Naive thymus-derived CD8-positive, alpha-beta T cell (primary cell): ENCODE results near the gene SIGLEC1. TPM values are rescaled to one million over a fixed set of nuclear protein-coding genes. Genes with fewer than 3 reads are reported as not detected.

Experiments
- ATAC-seq, 2 donors: fragments of 150-1000 bp; cut with Tn5 transposase in 1 of 2; sonication (Bioruptor Pico), chemical (Tn5 transposase) in 1 of 2; 1 replicate in 1 of 2; 2 replicates in 1 of 2; pipeline ENCODE4 v1.10.0; 2021; ENCODE audit warnings: mild to moderate bottlenecking in 2 of 2, moderate library complexity in 2 of 2
- POLR2A ChIA-PET: fragments of 350-600 bp; sonication (Branson Sonifier 250); formaldehyde crosslinking; loops from one replicate; lab custom pipeline; 2021; ENCODE audit warnings: antibody characterized with exemption; lab: Charles Lee
- DNase-seq, 10 donors: peaks; one replicate each; pipeline versions ENCODE4 v3.0.0 to v3.0.0-alpha.2; 2020 to 2022
- H3K27ac Mint-ChIP-seq, 10 donors: one replicate each; pipeline ENCODE4 v1.8.0; 2020 to 2022; ENCODE audit warnings: mild to moderate bottlenecking in 10 of 10, mixed read lengths in 10 of 10, moderate library complexity in 4 of 10, inconsistent platforms in 1 of 10
- H3K27me3 Mint-ChIP-seq, 5 donors: one replicate each; pipeline ENCODE4 v1.8.0; 2021 to 2022; ENCODE audit warnings: mixed read lengths in 5 of 5
- H3K36me3 Mint-ChIP-seq, 3 donors: one replicate each; pipeline ENCODE4 v1.8.0; 2020 to 2022; ENCODE audit warnings: mixed read lengths in 3 of 3, mild to moderate bottlenecking in 2 of 3, inconsistent platforms in 1 of 3
- H3K4me1 Mint-ChIP-seq, 4 donors: one replicate each; pipeline ENCODE4 v1.8.0; 2021 to 2022; ENCODE audit warnings: mixed read lengths in 4 of 4
- H3K4me3 Mint-ChIP-seq, 10 donors: one replicate each; pipeline ENCODE4 v1.8.0; 2020 to 2022; ENCODE audit warnings: mild to moderate bottlenecking in 10 of 10, mixed read lengths in 10 of 10, moderate library complexity in 6 of 10, inconsistent platforms in 1 of 10
- H3K9me3 Mint-ChIP-seq, 9 donors: one replicate each; pipeline ENCODE4 v1.8.0; 2020 to 2022; ENCODE audit warnings: mixed read lengths in 9 of 9, mild to moderate bottlenecking in 3 of 9, inconsistent platforms in 1 of 9, moderate library complexity in 1 of 9
- polyA plus RNA-seq, 3 donors: library from polyadenylated mRNA; unstranded; fragments of 300-500 nt; fragmentation: Illumina TruSeq; gene quantifications; one replicate each; pipeline ENCODE4 v1.2.3, GENCODE V29; 2021
- total RNA-seq, 8 experiments: library from RNA in 2 of 8; stranded (reverse) in 2 of 8; gene quantifications; one replicate each; pipeline ENCODE4 v1.2.3 and lab custom pipeline; 2021 to 2026

The SIGLEC1 gene
- total and polyA plus RNA-seq, 5 experiments from 2014 or later: 0.22 to 0.62 TPM; not detected in 3

DNA sequence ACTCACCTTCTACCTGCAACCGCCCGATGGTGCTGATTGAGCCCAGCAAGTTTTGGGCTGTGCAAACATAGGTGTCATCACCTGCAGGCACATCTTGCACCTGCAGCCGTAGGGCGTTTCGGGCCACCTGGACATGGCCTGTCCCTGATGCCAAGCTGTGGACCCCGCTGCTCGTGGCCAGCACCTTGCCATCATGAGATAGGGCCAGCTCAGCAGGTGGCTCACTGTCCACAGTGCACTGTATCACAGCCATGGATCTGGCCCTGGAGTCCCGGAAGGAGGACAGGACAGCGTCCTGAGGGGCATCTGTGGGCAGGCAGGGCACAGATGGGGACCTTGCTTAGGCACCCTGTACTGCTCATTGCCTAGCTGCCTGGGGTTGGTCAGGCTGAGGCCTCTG is 20.5 kb downstream of the SIGLEC1 start:
- Mint-ChIP-seq H3K4me3 (no peak overlapping the region), H3K4me1 (peaks cover 0 to 1% (median 0%) of the 10 kb centered on the region in 4 donors), H3K9me3 (peaks cover 0 to 2% (median 0%) of the 10 kb centered on the region in 9 donors), H3K27me3 (peaks cover 0 to 12% (median 0%) of the 10 kb centered on the region in 5 donors), H3K27ac (no peak overlapping the region), H3K36me3 (no peaks in the 10 kb centered on the region)
- no peak for ATAC-seq
- POLR2A ChIA-PET: interaction anchor here (0.5 kb wide), 1 partner anchor 183 kb away, joined by 4 read pairs; no protein-coding TSS in a partner anchor
- DNase-seq: no peak

DNA sequence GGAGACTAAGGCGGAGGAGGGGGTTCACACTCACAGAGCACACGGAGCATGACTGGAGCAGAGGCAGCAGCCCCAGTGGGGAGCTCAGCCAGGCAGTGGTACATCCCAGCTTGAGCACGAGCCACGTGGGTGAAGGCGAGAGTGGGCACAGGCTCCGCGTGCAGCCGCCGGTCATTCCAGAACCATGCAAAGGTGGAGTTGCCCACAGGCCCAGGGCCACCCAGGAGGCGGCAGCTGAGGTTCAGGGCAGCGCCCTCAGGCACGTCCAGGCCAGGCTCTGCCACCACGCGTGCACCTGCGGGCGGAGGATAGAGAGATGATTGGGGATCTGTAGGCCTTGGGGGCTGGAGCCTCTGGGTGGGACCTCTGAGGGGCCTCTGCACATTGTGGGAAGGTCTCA is 21.1 kb downstream of the SIGLEC1 start:
- peaks cover 0 to 2% (median 0%) of the 10 kb centered on the region in 9 donors for H3K9me3 Mint-ChIP-seq
- no peak overlapping the region for H3K4me3 Mint-ChIP-seq
- no peak for DNase-seq
- peaks cover 0 to 1% (median 0%) of the 10 kb centered on the region in 4 donors for H3K4me1 Mint-ChIP-seq
- H3K36me3 Mint-ChIP-seq: no peaks in the 10 kb centered on the region
- no peak for ATAC-seq
- POLR2A ChIA-PET: no interaction called here
- H3K27ac Mint-ChIP-seq: no peak overlapping the region
- H3K27me3 Mint-ChIP-seq: peaks cover 0 to 18% (median 2%) of the 10 kb centered on the region in 5 donors

DNA sequence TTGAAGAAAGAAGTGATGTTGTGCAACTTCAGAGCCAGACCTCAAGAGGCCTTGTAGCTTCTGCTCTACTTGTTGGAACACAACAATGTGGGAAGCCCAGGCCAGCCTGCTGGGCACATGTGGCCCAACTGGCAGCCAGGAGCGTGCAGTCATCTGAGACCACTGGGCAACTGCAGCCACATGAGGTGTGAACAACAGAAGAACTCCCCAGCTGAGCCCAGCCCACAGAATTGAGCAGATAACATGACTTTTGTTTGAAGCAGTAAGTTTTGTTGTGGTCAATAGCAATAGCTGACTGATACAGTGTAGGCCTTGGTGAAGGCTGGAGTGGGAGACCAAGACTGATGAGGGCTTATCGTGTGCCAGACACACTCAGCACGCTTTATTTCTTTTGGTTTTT is 22.0 kb downstream of the SIGLEC1 start:
- ATAC-seq: no peak
- Mint-ChIP-seq H3K9me3 (no peaks in the 10 kb centered on the region), H3K36me3 (no peaks in the 10 kb centered on the region), H3K4me1 (peaks cover 0 to 1% (median 0%) of the 10 kb centered on the region in 4 donors), H3K27me3 (peaks cover 1 to 27% (median 8%) of the 10 kb centered on the region in 5 donors), H3K27ac (no peak overlapping the region), H3K4me3 (no peak overlapping the region)
- POLR2A ChIA-PET: interaction anchor here (0.6 kb wide), 1 partner anchor 1136 kb away, joined by 5 read pairs; no protein-coding TSS in a partner anchor
- DNase-seq: no peak

DNA sequence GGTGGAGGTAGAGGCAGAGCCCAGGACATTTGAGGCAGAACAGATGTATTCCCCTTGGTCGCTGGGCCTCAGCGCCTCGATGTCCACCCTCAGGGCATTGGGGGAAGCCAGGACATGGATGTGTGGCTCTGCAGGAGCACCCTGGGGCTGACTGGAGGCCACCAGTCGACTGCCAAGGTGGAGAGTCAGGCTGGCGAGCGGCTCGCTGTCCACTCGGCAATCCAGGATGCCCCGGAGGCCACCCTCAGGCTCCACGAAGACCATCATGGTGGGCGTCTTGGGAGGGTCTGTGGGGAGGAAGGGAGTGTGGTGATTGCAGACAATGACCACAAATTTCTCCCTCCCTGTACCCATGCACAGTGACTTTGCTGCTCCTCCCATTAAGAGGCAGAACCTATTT is 22.4 kb downstream of the SIGLEC1 start:
- Mint-ChIP-seq H3K4me3 (no peak overlapping the region), H3K27ac (no peak overlapping the region), H3K4me1 (peaks cover 0 to 1% (median 0%) of the 10 kb centered on the region in 4 donors), H3K36me3 (no peaks in the 10 kb centered on the region), H3K27me3 (peaks cover 2 to 31% (median 10%) of the 10 kb centered on the region in 5 donors), H3K9me3 (no peaks in the 10 kb centered on the region)
- DNase-seq (no peak), ATAC-seq (no peak)
- POLR2A ChIA-PET: no interaction called here

DNA sequence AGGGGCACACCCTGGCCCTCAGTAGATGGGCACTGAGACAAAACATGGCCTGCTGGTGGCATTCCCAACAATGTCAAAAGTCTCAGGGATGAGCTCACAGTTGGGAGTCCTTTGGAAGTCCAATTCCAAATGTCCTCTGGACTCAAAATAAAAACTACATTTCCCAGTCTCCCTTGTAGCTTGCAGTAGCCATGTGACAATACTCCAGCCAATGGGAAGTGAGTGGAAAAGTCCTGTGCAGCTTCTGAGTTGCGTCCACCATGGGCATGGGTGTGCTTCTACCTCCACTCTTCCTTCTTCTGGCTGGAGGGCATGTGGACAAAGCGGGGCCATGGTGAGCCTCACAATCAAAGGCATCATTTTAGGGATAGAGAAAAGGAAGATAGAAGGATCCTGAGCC is 24.7 kb downstream of the SIGLEC1 start:
- POLR2A ChIA-PET: no interaction called here
- Mint-ChIP-seq H3K4me3 (no peak overlapping the region), H3K4me1 (peaks cover 0 to 1% (median 0%) of the 10 kb centered on the region in 4 donors), H3K36me3 (no peaks in the 10 kb centered on the region), H3K9me3 (no peaks in the 10 kb centered on the region), H3K27me3 (peaks cover 11 to 39% (median 21%) of the 10 kb centered on the region in 5 donors), H3K27ac (no peak overlapping the region)
- no peak for DNase-seq
- ATAC-seq: no peak

DNA sequence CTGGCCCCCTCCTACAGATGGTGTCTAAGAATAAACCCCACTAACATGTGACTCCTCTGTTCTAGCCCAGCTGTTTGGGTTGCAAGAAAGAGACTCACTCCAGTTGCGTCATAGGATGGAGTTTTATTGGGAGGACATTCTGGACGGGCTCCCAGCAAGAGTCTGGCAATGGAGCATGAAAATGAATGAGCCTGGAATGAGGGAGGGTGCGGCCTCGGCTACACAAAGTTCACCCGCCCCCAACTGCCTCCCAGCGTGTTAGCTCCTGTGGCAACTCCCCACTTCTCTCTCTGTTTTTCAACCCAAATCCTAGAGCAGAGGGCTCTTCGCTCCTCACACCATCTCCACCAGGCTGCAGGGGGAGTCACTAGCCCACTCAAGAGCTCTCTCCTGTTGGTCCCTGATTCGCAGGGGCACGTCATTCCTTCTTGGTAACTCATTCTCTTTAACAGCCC is 25.5 kb downstream of the SIGLEC1 start:
- Mint-ChIP-seq H3K27ac (no peak overlapping the region), H3K36me3 (no peaks in the 10 kb centered on the region), H3K4me1 (peaks cover 0 to 4% (median under 1%) of the 10 kb centered on the region in 4 donors), H3K9me3 (no peaks in the 10 kb centered on the region), H3K4me3 (no peak overlapping the region), H3K27me3 (peaks cover 11 to 39% (median 25%) of the 10 kb centered on the region in 5 donors)
- DNase-seq: no peak
- POLR2A ChIA-PET: no interaction called here
- no peak for ATAC-seq

DNA sequence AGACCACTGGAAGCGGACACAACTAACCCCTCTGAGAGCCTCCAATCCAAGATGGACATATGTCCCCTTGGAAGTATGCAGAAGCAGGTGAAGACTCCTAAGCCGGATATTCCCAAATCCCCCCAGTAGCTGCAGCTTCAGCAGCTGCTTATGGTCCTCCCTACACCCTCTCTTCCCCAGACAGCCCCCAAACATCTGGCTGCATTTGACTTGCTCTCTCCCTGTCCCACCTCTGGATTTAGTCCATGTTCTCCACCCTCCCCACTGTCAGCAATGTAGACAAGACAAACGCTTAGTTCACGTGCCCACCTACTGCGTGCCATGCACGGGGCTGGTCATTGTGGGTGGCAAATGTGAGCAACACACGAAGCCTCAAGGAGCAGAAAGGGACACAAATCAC is 26.0 kb downstream of the SIGLEC1 start:
- peaks cover 11 to 43% (median 26%) of the 10 kb centered on the region in 5 donors for H3K27me3 Mint-ChIP-seq
- no peaks in the 10 kb centered on the region for H3K36me3 Mint-ChIP-seq
- POLR2A ChIA-PET: no interaction called here

DNA sequence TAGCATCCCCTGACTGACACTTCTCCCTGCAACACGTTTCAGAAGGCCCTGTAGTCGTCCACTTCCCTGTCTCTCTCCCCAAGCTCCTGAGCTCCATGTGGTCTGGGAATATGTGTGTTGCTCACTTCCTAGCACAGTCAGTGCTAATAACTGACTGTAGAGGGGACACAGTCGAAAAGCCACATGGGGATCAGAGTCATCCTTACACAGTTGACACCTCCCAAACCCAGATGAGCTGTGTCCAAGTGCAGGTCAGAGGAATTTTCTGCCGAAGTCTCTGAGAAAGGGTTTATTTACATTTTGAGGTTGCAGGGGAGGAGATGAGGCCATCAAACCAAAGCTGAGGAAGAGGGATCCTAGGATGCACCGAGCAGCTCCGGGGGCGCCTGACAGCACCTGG is 27.1 kb downstream of the SIGLEC1 start:
- Mint-ChIP-seq H3K27me3 (peaks cover 17 to 54% (median 31%) of the 10 kb centered on the region in 5 donors), H3K9me3 (no peaks in the 10 kb centered on the region), H3K27ac (no peak overlapping the region), H3K36me3 (no peaks in the 10 kb centered on the region), H3K4me3 (no peak overlapping the region), H3K4me1 (peaks cover 0 to 8% (median 4%) of the 10 kb centered on the region in 4 donors)
- POLR2A ChIA-PET: interaction anchor here (0.6 kb wide), 1 partner anchor 193 kb away, joined by 5 read pairs; no protein-coding TSS in a partner anchor
- DNase-seq: no peak
- no peak for ATAC-seq

More for the DNA sequence above, 26.0 kb downstream of the SIGLEC1 start:
- no peak for ATAC-seq
- no peak overlapping the region for H3K4me3 Mint-ChIP-seq
- H3K4me1 Mint-ChIP-seq: peaks cover 0 to 4% (median 2%) of the 10 kb centered on the region in 4 donors
- no peaks in the 10 kb centered on the region for H3K9me3 Mint-ChIP-seq
- no peak for DNase-seq
- no peak overlapping the region for H3K27ac Mint-ChIP-seq

DNA sequence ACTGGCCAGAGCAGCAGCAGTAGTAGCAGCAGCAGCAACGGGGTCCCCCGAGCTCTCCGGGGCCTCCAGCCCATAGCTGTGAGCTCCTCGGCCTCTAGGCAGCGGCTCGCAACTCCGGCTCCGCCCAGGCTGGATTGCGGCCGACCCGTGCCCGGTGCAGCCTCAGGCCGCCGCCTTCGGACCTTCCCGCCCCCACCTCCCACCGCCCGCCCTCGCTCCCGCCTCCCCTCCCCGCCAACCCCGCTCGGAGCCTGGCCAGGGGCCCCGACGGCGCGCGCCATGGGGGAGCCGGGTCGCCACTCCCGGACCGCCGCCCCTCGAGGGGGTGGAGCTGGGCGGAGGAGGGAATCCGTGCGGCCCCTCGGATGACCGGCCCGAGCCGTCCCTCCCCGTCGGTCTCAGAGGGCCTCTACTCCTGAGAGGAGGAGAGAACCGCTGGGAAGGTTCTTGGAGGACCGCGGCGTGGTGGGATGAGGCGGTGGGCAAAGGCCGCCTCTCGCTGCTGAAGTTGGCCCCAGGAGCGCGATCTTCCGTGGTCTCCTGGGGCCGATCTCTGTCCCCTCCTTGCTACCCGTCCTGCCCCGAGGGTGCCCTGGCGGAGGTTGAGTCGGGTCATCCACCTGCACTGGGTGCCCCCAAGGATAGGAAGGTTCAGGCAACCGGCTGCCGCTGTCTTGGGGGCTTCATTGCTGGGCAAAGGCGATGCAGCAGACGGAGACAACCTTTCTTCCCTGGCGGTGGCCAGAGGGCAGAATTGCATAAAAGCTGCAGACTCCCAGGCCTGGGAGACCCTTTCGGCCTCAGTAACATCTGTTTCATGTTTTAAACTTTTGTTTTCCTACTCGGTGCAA is 30.2 kb downstream of the SIGLEC1 start, which contains the start of gene ADAM33:
ADAM33 (minus strand) TSS at position 80 of the 851 bp plus-strand sequence; CDS start at position 74, 6 bp downstream.
- no peak for ATAC-seq
- Mint-ChIP-seq H3K9me3 (no peaks in the 10 kb centered on the region), H3K4me3 (peak within 1 kb of the TSS in 3 of 10 donors; percentile 15 to 41 (median 34)), H3K36me3 (no peaks in the 10 kb centered on the region), H3K27ac (peak within 1 kb of the TSS in 1 of 10 donors; percentile 54), H3K4me1 (peaks cover 0 to 8% (median 5%) of the 10 kb centered on the region in 4 donors), H3K27me3 (peaks cover 27 to 71% (median 44%) of the 10 kb centered on the region in 5 donors)
- POLR2A ChIA-PET: no interaction called here
- DNase-seq: no peak

DNA sequence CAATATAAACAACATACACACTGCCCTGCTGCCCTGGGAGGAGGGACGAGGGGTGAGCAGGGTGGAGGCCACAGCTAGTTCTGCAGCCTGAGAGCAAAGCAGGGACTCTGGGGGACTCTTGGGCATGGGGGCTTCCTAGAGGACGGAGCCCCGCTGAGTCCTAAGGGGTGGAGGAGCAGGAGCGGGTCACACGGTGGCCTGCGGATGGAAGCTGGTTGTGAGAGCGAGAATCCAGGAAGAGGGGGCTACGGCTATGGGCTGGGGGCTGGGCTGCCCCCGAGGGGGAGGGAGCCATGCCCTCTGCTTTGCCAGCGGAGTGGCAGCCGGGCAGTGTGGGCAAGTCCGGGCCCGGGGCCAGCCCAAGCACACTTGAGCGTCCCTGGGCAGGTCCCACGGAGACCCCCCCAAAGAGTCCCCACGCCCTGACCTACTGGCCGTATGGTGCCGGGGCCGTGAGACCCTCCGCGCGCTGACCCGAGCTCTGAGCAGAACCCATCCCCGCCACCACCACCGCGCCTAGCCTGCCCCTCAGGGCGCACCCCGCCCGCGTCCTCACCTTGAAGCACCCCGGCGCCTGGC is 31.0 kb downstream of the SIGLEC1 start:
- POLR2A ChIA-PET: no interaction called here
- ATAC-seq (no peak), DNase-seq (no peak)
- Mint-ChIP-seq H3K36me3 (no peaks in the 10 kb centered on the region), H3K9me3 (no peaks in the 10 kb centered on the region), H3K4me3 (peak overlapping the region in 3 of 10 donors; percentile 15 to 41 (median 34)), H3K27ac (peak overlapping the region in 1 of 10 donors; percentile 54), H3K4me1 (peaks cover 3 to 11% (median 7%) of the 10 kb centered on the region in 4 donors), H3K27me3 (peaks cover 25 to 70% (median 44%) of the 10 kb centered on the region in 5 donors)

DNA sequence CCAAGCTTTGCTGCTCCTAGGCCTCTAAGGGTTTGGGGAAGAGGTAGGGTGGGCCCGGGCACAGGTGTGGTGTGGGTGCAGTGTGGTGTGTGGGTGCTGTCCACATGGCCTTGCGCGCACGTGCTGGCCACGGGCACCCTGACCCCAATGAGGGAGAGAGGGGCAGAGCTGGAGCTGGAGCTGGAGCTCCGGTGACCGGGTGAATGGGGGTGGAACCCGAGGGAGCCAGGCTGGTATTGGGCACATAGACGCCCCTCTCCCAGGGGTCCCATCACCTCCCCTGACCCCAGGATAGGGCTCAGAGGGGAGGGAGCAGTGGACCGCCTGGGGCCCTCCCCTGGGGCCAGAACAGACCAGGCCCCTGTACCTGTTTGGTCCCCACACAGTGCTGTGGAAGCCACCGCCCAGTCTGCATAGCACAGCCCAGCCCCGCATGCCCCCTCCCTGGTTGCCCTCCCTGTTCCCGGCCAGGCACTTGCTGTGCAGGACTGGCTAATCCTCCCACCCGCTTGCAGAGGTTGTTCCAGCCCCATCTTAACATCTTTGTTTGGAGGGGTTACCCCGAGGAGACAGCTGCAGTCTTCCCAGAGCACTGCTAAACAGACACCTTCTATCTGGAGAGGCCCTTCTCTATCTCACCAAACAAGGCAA is 31.6 kb downstream of the SIGLEC1 start:
- Mint-ChIP-seq H3K9me3 (no peaks in the 10 kb centered on the region), H3K27ac (no peak overlapping the region), H3K4me1 (peaks cover 3 to 11% (median 7%) of the 10 kb centered on the region in 4 donors), H3K4me3 (peak overlapping the region in 1 of 10 donors; percentile 41), H3K27me3 (peaks cover 25 to 70% (median 41%) of the 10 kb centered on the region in 5 donors), H3K36me3 (no peaks in the 10 kb centered on the region)
- ATAC-seq (no peak), DNase-seq (no peak)
- POLR2A ChIA-PET: no interaction called here
